ENCODE measurements around the gene PLEKHO1.

Gene PLEKHO1

GRCh38 chr1:150155413-150156071, 5.8 kb downstream of the PLEKHO1 start:
- H3K27ac ChIP-seq (ENCODE audit: extremely low read depth, low read depth, low read length): no peak overlapping the region
- TF ChIP-seq ZNF501 (tag by site-specific recombination; IDR thresholded peaks at IDR 0.05) (no peak), PRDM2 (tag by site-specific recombination; IDR thresholded peaks at IDR 0.05; ENCODE audit: borderline replicate concordance) (no peak), ZBTB11 (tag by site-specific recombination; conservative IDR thresholded peaks at IDR 0.05; ENCODE audit: low read depth) (no peak), ZNF626 (tag by site-specific recombination; IDR thresholded peaks at IDR 0.05) (no peak), ZBTB48 (tag by site-specific recombination; IDR thresholded peaks at IDR 0.05) (no peak), ZNF302 (tag by site-specific recombination; IDR thresholded peaks at IDR 0.05; ENCODE audit: low read depth) (no peak), ZNF560 (tag by site-specific recombination; IDR thresholded peaks at IDR 0.05; ENCODE audit: borderline replicate concordance) (no peak), ZNF16 (tag by site-specific recombination; IDR thresholded peaks at IDR 0.05; ENCODE audit: low read depth) (no peak), ZNF610 (tag by site-specific recombination; IDR thresholded peaks at IDR 0.05; ENCODE audit: borderline replicate concordance) (no peak), ZNF433 (tag by site-specific recombination; IDR thresholded peaks at IDR 0.05; ENCODE audit: low read depth) (no peak), ZNF114 (tag by site-specific recombination; IDR thresholded peaks at IDR 0.05) (no peak), ATF2 (tag by site-specific recombination; IDR thresholded peaks at IDR 0.05; ENCODE audit: low read depth) (no peak), ZBTB1 (tag by site-specific recombination; IDR thresholded peaks at IDR 0.05) (no peak), ZSCAN30 (tag by site-specific recombination; IDR thresholded peaks at IDR 0.05) (no peak), ZNF138 (tag by site-specific recombination; IDR thresholded peaks at IDR 0.05; ENCODE audit: borderline replicate concordance) (no peak), ZNF664 (tag by site-specific recombination; IDR thresholded peaks at IDR 0.05) (no peak)
- ChIA-PET POLR2A (no interaction called here), CTCF (interaction anchor here (0.7 kb wide), 2 partner anchors 29 to 31 kb away, joined by 3 to 4 read pairs; no protein-coding TSS in a partner anchor)
- peaks cover 3% of the 10 kb centered on the region; the same call in 1 of the 2 replicates for H3K4me1 ChIP-seq (ENCODE audit: control insufficient read depth, insufficient read depth, low read length)
- peaks cover 0 to 79% of the 10 kb centered on the region in 2 experiments; a peak in 2 of 3 replicates for H3K36me3 ChIP-seq (ENCODE audit: control insufficient read depth in 2 of 2, insufficient read depth in 1 of 2, low read length in 2 of 2)
- H3K4me3 ChIP-seq (ENCODE audit: low read depth, low read length): no peak overlapping the region
- no peaks in the 10 kb centered on the region for H3K9me3 ChIP-seq (ENCODE audit: control insufficient read depth, insufficient read depth, low read depth, low read length)

Measured in HEK293 (cell line).